Ovary (tissue), 3 donors: ENCODE results near the gene EIF2B5.

Experiments
- POLR2A ChIP-seq: fragments of 450-650 bp; IDR thresholded peaks from one replicate; pipeline ENCODE4 v1.6.1; 2017; ENCODE audit warnings: antibody characterized with exemption, mild to moderate bottlenecking, moderate library complexity
- TF ChIP-seq, protein P1 (sequence below), 3 donors: fragments of 450-650 bp in 2 of 3; fragments of 200-600 bp in 1 of 3; IDR thresholded peaks; one replicate each; pipeline versions ENCODE4 v1.5.1 to v1.8.0; 2016 to 2022; ENCODE audit warnings: antibody characterized with exemption in 3 of 3, mild to moderate bottlenecking in 1 of 3
- donor health status: DM: no; HTN: no; CAD: no.

DNA sequence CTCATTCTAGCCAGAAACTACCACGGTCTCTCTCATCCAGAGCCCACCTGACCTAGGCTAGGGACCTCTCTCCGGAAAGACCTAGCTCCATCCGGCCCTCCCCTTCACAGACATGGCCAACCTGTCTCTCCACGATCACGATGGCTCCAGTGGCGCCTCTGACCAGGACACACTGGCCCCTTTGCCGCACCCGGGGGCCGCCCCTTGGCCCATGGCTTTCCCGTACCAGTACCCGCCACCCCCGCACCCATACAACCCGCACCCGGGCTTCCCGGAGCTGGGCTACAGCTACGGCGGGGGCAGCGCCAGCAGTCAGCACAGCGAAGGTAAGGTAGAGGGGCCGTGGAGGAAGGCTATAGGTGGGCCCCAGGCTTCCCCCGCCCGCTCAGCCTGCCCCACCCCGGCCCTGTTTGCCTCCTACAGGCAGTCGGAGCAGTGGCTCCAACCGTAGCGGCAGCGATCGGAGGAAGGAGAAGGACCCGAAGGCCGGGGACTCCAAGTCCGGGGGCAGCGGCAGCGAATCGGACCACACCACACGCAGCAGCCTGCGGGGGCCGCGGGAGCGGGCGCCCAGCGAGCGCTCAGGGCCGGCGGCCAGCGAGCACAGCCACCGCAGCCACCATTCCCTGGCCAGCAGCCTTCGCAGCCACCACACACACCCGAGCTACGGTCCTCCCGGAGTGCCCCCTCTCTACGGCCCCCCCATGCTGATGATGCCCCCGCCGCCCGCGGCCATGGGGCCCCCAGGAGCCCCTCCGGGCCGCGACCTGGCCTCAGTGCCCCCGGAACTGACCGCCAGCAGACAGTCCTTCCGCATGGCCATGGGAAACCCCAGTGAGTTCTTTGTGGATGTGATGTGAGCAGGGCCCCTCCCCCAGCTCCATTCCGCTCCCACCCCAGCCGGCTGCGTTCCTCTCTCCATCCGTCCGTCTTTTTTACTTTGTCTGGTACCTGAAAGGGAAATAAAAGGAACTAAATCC lies 35.0 kb downstream of the EIF2B5 start:
- TF ChIP-seq, protein P1, sequence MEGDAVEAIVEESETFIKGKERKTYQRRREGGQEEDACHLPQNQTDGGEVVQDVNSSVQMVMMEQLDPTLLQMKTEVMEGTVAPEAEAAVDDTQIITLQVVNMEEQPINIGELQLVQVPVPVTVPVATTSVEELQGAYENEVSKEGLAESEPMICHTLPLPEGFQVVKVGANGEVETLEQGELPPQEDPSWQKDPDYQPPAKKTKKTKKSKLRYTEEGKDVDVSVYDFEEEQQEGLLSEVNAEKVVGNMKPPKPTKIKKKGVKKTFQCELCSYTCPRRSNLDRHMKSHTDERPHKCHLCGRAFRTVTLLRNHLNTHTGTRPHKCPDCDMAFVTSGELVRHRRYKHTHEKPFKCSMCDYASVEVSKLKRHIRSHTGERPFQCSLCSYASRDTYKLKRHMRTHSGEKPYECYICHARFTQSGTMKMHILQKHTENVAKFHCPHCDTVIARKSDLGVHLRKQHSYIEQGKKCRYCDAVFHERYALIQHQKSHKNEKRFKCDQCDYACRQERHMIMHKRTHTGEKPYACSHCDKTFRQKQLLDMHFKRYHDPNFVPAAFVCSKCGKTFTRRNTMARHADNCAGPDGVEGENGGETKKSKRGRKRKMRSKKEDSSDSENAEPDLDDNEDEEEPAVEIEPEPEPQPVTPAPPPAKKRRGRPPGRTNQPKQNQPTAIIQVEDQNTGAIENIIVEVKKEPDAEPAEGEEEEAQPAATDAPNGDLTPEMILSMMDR (IDR thresholded peaks at IDR 0.05) = no peak
- TF ChIP-seq POLR2A = no peak
